ENCODE results near the gene CD302. TPM values are rescaled to one million over a fixed set of nuclear protein-coding genes. Genes with fewer than 3 reads are reported as not detected.
A peak's percentile ranks its signal among the peaks of the same experiment; 100 is the strongest.

Gene CD302
- polyA plus RNA-seq, 2 of the 4 experiments (the other 2 are of a cell fraction), result 2.5 to 8.4 TPM

- TF ChIP-seq HMGXB4 (CRISPR knock-in tag; IDR thresholded peaks at IDR 0.05; ENCODE audit: borderline replicate concordance), result no peak
- no peak for TF ChIP-seq ZFP36 (IDR thresholded peaks at IDR 0.05; ENCODE audit: borderline replicate concordance, partially characterized antibody)
- no peak for TF ChIP-seq HOXB13 (CRISPR knock-in tag; IDR thresholded peaks at IDR 0.05; ENCODE audit: low read depth)
Measured at GRCh38 chr2:159737917-159738296, 60.1 kb downstream of the CD302 start (continued).

- TF ChIP-seq HOXA7 (CRISPR knock-in tag; IDR thresholded peaks at IDR 0.05), result no peak
- no peak for TF ChIP-seq EHMT2 (IDR thresholded peaks at IDR 0.05; ENCODE audit: low read depth)
- TF ChIP-seq NFE2L2 (conservative IDR thresholded peaks at IDR 0.05; ENCODE audit: low read length), result no peak
- no peak for TF ChIP-seq ZNF302 (CRISPR knock-in tag; IDR thresholded peaks at IDR 0.05)
- no peak for TF ChIP-seq ZFP36 (IDR thresholded peaks at IDR 0.05; ENCODE audit: borderline replicate concordance, partially characterized antibody)
- TF ChIP-seq PHF8 (IDR thresholded peaks at IDR 0.05; ENCODE audit: borderline replicate concordance, low read depth), result no peak
- Histone ChIP-seq H3K27ac (peak overlapping the region in 1 of 2 experiments; percentile 19; a peak in 1 of 6 replicates), H3K4me1 (peaks cover 5% of the 10 kb centered on the region; the same call in 1 of the 3 replicates), H3K4me2 (no peak overlapping the region), H3K9me3 (no peaks in the 10 kb centered on the region), H3K4me3 (no peak overlapping the region)
- FAIRE-seq (no peak), ATAC-seq (no peak), DNase-seq (ENCODE audit: low read depth in 1 of 2, low spot score in 1 of 2) (no peak)
- WGBS (ENCODE audit: missing lambda C conversion rate), result 100% methylated on average over 1 of the region's 1 CpG
- ChIA-PET POLR2A (interaction anchor here (0.6 kb wide), 1 partner anchor 122 kb away, joined by 8 read pairs; no protein-coding TSS in a partner anchor), CTCF (interaction anchor here (0.6 to 0.9 kb wide), 3 partner anchors 17 to 180 kb away, joined by 3 to 4 read pairs (median 3); no protein-coding TSS in a partner anchor)
Measured at GRCh38 chr2:159737292-159737916, 60.6 kb downstream of the CD302 start.

- no peak for DNase-seq (ENCODE audit: low read depth in 1 of 2, low spot score in 1 of 2)
- ChIA-PET POLR2A (interaction anchor here (1.6 kb wide), 1 partner anchor 120 kb away, joined by 9 read pairs; the partner anchor contains the start of gene BAZ2B), CTCF (interaction anchor here (1.1 kb wide), 1 partner anchor 15 kb away, joined by 4 read pairs; no protein-coding TSS in a partner anchor)
- H3K4me3 ChIP-seq, result no peak overlapping the region
- peaks cover 10% of the 10 kb centered on the region; the same call in 1 of the 3 replicates for H3K4me1 ChIP-seq
- no peak for ATAC-seq
- peak overlapping the region in 1 of 2 experiments; percentile 72; a peak in 4 of 6 replicates for H3K27ac ChIP-seq
- no peaks in the 10 kb centered on the region for H3K9me3 ChIP-seq
- no peak for TF ChIP-seq TP53 (CRISPR knock-in tag; IDR thresholded peaks at IDR 0.05)
- TF ChIP-seq JUN (IDR thresholded peaks at IDR 0.05), result no peak
- TF ChIP-seq KDM1A (IDR thresholded peaks at IDR 0.05; ENCODE audit: low read depth), result no peak
- no peak for TF ChIP-seq HDAC2 (IDR thresholded peaks at IDR 0.05)
- TF ChIP-seq CBX2 (IDR thresholded peaks at IDR 0.05; ENCODE audit: borderline replicate concordance, low read depth), result no peak
- TF ChIP-seq NFE2L2 (conservative IDR thresholded peaks at IDR 0.05; ENCODE audit: low read length), result peak; percentile 73
- TF ChIP-seq EHF (CRISPR knock-in tag; IDR thresholded peaks at IDR 0.05), result no peak
- peak; percentile 80 for TF ChIP-seq MAFK (IDR thresholded peaks at IDR 0.05; ENCODE audit: partially characterized antibody)
- no peak for TF ChIP-seq RFX5 (IDR thresholded peaks at IDR 0.05)
- no peak for TF ChIP-seq NR3C1 (IDR thresholded peaks at IDR 0.05)
- 63% methylated on average over 3 of the region's 3 CpGs for WGBS (ENCODE audit: missing lambda C conversion rate)
- FAIRE-seq, result no peak
- no peak overlapping the region for H3K4me2 ChIP-seq
Measured at GRCh38 chr2:159736048-159736447, 62.0 kb downstream of the CD302 start.

- no peaks in the 10 kb centered on the region for H3K9me3 ChIP-seq
- ChIA-PET CTCF (interaction anchor here (1.1 kb wide), 1 partner anchor 15 kb away, joined by 4 read pairs; no protein-coding TSS in a partner anchor), POLR2A (interaction anchor here (1.6 kb wide), 1 partner anchor 120 kb away, joined by 9 read pairs; the partner anchor contains the start of gene BAZ2B)
- H3K4me2 ChIP-seq, result no peak overlapping the region
- WGBS (ENCODE audit: missing lambda C conversion rate), result 91% methylated on average over 1 of the region's 1 CpG
- H3K4me3 ChIP-seq, result no peak overlapping the region
- ATAC-seq, result no peak
- H3K27ac ChIP-seq, result peak overlapping the region in 1 of 2 experiments; percentile 72; a peak in 4 of 6 replicates
- H3K4me1 ChIP-seq, result peaks cover 10% of the 10 kb centered on the region; the same call in 1 of the 3 replicates
- no peak for DNase-seq (ENCODE audit: low read depth in 1 of 2, low spot score in 1 of 2)
- TF ChIP-seq FOXS1 (CRISPR knock-in tag; IDR thresholded peaks at IDR 0.05) (no peak), ESRRA (IDR thresholded peaks at IDR 0.05; ENCODE audit: borderline replicate concordance, low read length) (no peak), NR3C1 (IDR thresholded peaks at IDR 0.05) (no peak), MYC (IDR thresholded peaks at IDR 0.05; ENCODE audit: borderline replicate concordance, low read length) (no peak), NPAS2 (CRISPR knock-in tag; IDR thresholded peaks at IDR 0.05; ENCODE audit: borderline replicate concordance) (no peak), TFCP2L1 (CRISPR knock-in tag; IDR thresholded peaks at IDR 0.05) (no peak), NFE2L2 (conservative IDR thresholded peaks at IDR 0.05; ENCODE audit: low read length) (no peak), ZNF302 (CRISPR knock-in tag; IDR thresholded peaks at IDR 0.05) (no peak), E2F6 (IDR thresholded peaks at IDR 0.05; ENCODE audit: borderline replicate concordance, low read depth) (no peak), CHD2 (IDR thresholded peaks at IDR 0.05; ENCODE audit: low read length, partially characterized antibody) (no peak), HES2 (IDR thresholded peaks at IDR 0.05) (no peak), MAX (IDR thresholded peaks at IDR 0.05) (no peak), RNF2 (IDR thresholded peaks at IDR 0.05; ENCODE audit: borderline replicate concordance, low read depth) (no peak)
- FAIRE-seq, result no peak
Measured at GRCh38 chr2:159735648-159736047, 62.4 kb downstream of the CD302 start.
